Cardiac fibroblast (primary cell): Measurements from ENCODE around the gene TMPRSS7.
A peak's percentile ranks its signal among the peaks of the same experiment; 100 is the strongest.
"Not testable (repeated sequence)": the region's sequence is repeated elsewhere in the genome, so short reads cannot be mapped to it uniquely, and the experiment has no call there.

Source experiments
- DNase-seq, 2 donors: peaks; one replicate each; pipeline versions ENCODE4 v3.0.0 to v3.0.0-alpha.2; 2010; ENCODE audit warnings: low read depth in 2 of 2
- H3K4me3 ChIP-seq, 2 donors: replicated peaks in 1 of 2; 1 replicate in 1 of 2; 2 replicates in 1 of 2; pipeline ENCODE4 v1.5.1; 2011; ENCODE audit warnings: low read depth in 2 of 2, low read length in 2 of 2, mild to moderate bottlenecking in 2 of 2, moderate library complexity in 1 of 2
- CTCF ChIP-seq: IDR thresholded peaks from one replicate; pipeline ENCODE4 v1.5.1; 2011; ENCODE audit warnings: low read depth, mild to moderate bottlenecking, low read length, inconsistent platforms

TMPRSS7 gene

GRCh38 chr3:112053229-112053628, 18.7 kb downstream of the TMPRSS7 start:
- no peak overlapping the region for H3K4me3 ChIP-seq
- no peak for DNase-seq
- no peak for TF ChIP-seq CTCF

DNA sequence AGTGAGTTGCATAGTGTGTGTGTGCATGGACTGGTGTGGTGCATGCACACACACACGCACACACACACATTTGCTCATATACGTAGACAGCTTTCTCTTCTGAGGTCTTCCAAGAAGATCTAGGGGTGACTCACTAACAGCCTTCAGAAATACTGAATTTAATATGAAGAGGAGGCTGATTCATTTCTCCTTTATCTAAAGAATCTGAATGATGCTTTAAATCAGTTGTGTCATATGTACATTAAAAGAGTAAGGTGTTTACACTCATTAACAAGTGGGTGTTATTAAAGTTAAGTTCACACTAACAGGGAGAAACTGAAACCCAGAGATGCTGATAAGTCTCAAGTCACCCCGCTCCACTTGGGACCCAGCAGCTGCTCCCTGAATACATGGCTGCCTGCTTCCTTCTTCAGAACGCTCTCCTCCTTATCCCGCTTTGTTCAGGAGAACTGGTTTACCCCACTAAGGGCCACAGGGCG, 22.0 kb downstream of the TMPRSS7 start:
- no peak overlapping the region for H3K4me3 ChIP-seq
- TF ChIP-seq CTCF, result no peak
- DNase-seq, result peak; percentile 23 to 77

- no peak for DNase-seq
- H3K4me3 ChIP-seq, result no peak overlapping the region
- TF ChIP-seq CTCF, result no peak
Observed at GRCh38 chr3:112059497-112059896, 25.0 kb downstream of the TMPRSS7 start.

- no peak for TF ChIP-seq CTCF
- DNase-seq, result peak; percentile 53 to 70
- no peak overlapping the region for H3K4me3 ChIP-seq
Observed at GRCh38 chr3:112061152-112061551, 26.6 kb downstream of the TMPRSS7 start.

DNA sequence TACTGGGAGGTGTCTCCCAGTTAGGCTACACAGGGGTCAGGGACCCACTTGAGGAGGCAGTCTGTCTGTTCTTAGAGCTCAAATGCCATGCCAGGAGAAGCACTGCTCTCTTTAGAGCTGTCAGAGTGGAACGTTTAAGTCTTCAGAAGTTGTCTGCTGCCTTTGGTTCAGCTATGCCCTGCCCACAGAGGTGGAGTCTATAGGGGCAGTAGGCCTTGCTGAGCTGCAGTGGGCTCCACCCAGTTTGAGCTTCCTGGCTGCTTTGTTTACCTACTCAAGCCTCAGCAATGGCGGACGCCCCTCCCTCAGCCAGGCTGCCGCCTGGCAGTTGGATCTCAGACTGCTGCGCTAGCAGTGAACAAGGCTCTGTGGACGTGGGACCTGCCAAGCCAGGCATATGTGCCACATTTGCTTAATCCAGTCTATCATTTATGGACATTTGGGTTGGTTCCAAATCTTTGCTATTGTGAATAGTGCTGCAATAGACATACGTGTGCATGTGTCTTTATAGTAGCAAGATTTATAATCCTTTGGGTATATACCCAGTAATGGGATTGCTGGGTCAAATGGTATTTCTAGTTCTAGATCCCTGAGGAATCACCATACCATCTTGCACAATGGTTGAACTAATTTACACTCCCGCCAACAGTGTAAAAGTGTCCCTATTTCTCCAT, 38.0 kb downstream of the TMPRSS7 start:
- not testable (repeated sequence) for H3K4me3 ChIP-seq, DNase-seq

DNA sequence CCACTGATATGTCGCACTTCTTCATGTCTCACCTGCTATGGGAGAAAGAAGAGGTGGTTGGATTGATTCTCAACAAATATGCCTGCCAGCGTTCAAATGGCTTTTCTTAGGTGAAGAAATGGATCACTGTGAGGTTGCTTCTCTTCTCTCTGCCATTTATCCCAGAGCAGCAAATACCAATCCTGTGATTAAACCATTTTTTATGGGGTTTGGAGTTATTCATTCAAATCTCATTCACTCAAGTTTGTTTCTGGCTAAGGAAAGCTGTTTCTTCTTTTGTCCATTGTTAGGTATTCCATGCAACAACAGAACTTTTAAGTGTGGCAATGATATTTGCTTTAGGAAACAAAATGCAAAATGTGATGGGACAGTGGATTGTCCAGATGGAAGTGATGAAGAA, 39.5 kb downstream of the TMPRSS7 start:
- no peak overlapping the region for H3K4me3 ChIP-seq
- TF ChIP-seq CTCF, result no peak
- DNase-seq, result peak in 1 of 2 donors; percentile 39

GRCh38 chr3:112074616-112075497, 40.3 kb downstream of the TMPRSS7 start:
- peak; percentile 86 to 95 for DNase-seq
- no peak for TF ChIP-seq CTCF
- peak overlapping the region in 1 of 2 donors; percentile 11 for H3K4me3 ChIP-seq
